ENCODE measurements around the gene DSTN.

Gene DSTN

DNA sequence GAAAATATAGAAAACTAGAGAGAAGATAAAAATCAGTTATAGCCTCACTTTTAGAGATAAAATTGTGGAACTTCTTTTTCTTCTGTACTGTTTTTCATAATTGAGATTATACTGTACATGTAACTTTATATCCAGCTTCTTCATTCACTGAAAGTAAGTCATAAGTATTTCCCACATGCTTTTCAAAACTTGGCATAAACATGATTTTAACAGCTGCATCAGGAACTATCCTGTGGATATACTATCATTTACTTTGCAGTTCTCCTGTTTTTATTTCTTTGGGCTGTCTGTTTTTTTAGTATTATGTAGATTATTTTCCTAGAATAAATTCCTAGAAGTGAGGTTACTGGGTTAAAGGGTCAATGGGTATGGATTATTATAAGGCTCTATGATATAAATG, 14.8 kb downstream of the DSTN start:
- DNase-seq: no peak

DNA sequence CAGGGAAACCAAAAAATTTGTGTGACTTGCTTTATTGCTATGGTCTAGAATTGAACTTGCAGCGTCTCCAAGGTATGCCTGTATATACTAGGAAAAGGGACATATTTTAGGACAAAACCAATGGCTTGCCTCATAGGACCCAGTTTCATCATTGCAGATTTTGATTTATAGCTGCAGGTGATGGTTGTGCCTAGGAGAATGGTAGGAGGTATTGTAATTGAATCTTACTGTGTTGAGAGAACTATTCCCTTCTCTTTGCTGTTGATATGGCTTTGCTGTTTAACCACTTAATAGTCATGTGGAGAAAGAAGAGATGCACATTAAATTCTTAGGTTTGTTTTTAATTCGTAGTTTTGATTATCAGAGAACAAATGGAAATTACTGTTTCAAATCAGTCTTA, 16.4 kb downstream of the DSTN start:
- DNase-seq: no peak

DNA sequence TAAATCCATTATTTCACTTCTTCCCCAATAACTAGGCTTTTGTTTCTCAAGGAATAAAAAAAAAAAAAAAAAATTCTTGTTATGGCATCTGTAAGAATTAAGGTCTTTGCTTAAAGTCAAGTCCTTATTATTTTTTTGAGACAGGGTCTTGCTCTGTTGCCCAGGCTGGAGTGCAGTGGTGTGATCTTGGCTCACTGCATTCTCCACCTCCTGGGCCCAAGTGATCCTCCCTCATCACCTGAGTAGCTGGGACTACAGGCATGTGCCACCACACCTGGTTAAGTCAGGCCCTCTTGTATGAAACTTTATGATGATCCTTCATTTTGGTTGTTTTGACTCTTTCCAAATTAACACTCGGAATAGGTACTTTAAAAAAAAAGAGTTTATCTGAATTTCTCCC, 17.3 kb downstream of the DSTN start:
- no peak for DNase-seq

DNA sequence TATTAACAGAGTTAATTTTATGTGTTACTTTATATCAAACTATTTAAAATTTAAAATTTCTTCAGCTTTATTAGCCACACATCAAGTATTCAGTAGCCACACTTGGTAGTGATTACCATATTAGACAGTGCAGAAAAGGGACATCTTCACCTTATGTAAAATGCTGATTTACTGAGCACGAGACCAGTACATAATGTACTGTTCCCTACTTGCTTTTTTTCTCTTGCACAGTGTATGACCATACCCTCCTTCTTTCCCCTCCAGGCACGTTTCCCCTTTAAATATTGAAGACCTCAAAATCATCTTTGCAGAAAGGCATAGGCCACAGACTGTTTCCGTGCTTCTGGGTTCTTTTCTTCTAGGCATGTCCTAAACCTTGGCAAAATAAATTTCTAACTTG, 17.9 kb downstream of the DSTN start:
- no peak for DNase-seq

DNA sequence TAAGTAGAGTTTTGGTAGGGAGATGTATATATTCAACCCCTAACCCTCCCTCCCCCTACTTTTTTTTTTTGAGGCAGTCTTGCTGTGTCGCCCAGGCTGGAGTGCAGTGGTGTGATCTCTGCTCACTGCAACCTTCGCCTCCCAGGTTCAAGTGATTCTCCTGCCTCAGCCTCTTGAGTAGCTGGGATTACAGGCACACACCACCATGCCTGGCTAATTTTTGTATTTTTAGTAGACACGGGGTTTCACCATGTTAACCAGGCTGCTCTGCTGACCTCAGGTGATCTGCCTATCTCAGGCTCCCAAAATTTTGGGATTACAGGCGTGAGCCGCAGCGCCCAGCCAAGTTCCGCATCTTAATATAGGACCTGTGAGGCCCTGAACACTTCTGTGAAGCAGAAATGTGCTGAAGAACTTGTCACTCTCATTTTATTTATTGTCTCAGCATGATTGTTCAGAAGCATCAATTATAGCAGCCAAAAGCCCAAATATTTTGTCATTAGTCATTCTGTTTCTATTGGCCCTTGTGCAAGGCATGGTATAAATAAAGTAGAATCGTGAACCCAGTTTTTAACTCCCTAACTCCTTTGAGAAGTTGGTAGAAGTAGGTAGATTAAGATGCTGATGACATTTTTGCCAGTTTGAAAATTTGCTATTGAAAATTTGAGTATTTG, 19.4 kb downstream of the DSTN start:
- DNase-seq: no peak

DNA sequence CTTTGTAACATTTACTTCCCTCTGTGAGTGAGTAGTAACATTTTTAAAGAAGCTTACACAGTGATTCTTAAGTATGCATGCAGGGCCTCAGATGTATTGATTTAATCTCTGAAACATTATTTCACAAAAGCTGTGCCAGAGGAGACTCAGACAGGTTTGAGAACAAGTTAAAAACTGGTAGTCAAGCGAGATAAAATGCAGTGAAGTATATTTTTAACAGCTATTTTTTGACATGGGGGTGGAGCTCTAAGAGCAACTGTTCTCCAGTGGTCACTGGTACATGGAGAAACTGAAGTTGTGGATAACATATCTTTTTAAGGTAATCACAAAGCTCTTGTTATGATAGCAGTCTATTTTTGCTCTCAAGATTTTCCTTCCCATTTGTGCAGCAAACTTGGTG, 20.4 kb downstream of the DSTN start:
- DNase-seq: no peak

DNA sequence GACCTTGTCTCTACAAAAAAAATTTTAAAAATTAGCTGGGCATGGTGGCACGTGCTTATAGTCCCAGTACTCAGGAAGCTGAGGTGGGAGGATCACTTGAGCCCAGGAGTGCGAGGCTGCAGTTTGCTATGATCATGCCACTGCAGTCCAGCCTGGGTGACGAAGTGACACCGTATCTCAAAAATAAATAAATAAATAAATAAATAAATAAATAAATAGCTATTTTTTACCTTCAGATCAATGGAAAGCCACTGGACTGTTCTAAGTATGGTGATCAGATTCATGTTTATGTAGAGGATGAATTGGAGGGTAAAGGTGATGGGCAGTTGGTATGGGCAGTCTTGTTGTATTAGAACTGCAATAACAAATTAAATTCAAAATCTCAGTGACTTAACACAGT, 24.0 kb downstream of the DSTN start:
- no peak for DNase-seq

DNA sequence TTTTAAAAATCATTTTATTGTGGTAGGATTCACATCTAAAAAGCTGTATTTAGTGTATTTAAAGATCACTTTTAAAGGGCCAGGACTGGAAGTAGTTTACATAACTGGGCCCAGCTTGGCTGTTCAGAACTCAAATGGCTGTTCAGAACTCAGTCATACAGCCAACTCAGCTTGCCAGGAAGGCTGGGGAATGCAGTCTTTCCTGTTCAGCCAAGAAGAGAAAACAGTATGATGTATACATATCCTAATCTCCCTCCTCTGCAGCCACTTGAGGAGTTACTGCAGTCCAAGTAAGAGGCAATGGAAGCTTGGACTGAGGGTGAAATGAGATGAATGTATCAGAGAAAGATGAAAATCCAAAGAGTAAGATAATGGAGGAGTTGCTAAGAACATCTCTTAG, 24.6 kb downstream of the DSTN start:
- peak; percentile 32 for DNase-seq

DNA sequence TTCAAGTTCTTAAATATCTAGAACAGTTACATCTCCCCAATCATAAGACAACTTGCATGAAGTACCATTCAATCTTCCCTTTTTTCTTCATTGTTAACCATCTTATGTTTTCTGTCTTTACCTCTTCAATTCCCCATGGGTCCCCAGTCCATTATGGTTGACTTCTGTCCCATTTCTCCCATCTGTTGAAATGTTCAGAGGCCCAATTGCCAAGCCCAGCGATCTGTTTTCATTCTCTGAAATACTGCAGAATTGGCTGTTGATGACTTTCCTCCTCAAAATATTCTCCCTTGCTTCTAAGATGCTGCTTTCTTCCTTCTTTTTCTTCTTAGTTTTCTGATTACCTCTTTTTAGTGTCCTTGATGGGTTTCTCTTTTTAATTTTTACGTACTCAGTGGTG, 26.0 kb downstream of the DSTN start:
- DNase-seq: no peak

DNA sequence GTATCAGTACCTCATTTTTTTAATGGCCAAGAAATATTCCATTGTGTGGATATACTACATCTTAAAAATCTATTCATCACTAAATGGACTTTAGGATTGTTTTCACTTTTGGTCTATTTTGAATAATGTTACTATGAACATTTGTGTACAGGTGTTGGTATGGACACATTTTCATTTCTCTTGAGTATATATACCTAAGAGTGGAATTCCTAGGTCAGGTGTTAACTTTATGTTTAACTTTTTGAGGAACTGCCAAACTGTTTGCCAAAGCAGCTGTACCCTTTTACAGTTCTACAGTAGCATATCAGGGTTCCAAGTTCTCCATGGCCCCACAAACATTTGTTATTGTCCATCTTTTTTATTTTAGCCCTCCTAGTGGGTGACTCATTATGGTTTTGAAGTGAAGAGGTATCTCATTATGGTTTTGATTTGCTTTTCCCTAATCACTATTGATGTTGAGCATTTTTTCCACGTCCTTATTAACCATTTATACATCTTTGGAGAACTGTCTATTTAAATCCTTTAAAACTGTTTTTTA, 28.2 kb downstream of the DSTN start:
- DNase-seq: no peak

DNA sequence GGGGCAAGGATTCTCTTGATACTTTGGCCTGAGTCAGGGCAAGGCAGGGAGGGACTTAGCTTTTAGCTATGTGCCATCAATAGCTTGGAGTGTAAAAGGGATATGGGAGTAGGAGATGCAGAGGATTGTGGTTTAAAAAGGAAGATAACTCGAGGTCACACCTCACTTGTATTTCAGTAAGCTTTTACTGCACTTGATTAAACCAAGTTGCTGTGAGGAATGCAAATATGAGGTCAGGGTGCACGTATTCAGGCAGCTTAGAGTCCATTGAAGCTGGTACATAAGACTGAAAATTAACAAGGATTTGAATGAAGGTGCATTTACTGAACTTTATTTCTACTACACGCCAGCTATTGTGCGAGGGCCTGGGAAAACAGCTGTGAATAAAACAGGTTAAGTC, 32.1 kb downstream of the DSTN start:
- DNase-seq: no peak

DNA sequence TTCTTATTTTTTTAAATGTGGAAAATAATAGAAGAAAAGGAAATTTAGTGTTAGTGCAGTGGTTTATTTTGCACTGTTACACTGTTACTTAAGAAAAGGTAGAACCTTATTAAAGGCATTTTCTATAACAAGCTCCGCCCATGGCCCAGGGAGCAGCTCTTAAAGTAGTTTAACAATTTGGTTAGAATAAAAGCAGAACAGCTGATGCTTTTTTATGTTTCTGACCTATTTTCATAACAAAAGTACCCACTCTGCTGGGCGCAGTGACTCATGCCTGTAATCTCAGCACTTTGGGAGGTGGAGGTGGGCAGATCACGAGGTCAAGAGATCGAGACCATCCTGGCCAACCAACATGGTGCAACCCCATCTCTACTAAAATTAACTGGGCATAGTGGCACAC, 32.6 kb downstream of the DSTN start:
- no peak for DNase-seq

DNA sequence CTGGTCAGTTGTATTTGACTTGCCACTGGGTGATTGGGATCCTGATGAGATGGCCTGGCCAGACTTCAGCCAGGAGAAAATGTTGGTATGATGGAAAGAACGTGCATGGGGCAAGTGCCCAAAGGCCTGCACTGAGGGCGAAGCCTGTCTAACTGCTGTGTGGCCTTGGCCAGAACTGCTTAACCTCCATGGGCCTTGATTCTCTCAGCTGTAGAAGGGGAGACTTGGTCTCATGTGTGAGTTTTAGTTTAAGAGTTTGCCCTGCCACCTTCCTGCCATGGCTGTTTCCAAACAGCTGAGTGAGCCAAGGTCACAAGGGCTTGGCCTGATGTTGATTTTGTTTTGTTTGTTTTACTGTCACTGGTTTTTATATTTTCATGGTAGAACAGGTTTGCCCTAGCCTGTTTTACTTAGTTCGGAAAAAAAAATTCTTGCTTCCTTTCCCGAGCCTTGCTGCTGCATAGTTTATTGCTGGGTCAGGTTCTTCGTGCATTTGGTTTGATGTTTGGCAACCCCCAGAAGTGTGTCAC, 35.3 kb downstream of the DSTN start:
- no peak for DNase-seq

DNA sequence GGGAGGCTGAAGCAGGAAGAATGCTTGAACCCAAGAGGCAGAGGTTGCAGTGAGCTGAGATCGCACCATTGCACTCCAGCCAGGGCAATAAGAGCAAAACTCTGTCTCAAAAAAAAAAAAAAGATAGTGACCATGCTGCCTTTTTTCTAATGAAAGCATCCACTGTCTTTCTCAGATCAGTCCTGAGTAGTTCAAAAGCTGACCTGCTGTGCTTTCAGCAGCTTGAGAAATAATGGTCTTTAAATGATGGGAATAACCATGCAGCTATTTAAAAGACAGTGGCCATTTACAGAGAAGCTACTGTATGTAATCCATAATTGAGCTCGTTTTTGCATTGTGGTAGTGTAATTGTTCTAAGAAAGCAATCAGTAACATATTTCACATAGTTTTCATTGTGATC, 36.1 kb downstream of the DSTN start:
- DNase-seq: no peak

DNA sequence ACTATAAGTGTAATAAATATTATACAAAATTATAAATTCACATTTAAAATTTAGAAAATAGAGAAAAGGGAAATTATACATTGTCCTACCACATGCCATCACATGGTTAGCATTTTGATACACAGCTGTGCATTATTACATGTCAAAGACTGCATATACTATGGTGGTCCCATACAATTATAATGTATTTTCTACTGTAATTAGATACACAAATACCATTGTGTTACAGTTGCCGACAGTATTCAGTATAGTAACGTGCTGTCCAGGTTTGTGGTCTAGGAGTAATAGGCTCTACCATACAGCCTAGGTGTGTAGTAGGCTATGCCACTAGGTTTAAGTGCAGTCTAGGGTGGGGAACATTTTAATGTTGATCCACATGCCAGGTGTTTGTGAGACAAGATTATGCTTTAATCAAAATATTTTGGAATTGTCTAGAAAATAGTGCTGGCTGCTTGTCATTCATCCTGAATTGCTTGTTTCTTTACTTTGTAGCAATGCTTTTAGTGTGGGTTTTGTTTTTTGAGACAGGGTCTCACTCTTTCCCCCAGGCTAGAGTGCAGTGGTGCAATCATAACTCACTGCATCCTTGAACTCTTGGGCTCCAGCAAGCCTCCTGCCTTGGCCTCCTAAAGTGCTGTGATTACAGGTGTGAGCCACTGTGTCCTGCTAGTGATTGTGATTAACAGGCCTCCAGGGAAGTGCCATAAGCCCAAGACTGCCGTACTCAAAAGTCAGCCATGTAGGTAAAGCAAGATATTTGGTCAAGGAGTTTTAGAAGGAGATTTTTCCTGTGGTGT, 39.0 kb downstream of the DSTN start:
- DNase-seq: no peak

DNA sequence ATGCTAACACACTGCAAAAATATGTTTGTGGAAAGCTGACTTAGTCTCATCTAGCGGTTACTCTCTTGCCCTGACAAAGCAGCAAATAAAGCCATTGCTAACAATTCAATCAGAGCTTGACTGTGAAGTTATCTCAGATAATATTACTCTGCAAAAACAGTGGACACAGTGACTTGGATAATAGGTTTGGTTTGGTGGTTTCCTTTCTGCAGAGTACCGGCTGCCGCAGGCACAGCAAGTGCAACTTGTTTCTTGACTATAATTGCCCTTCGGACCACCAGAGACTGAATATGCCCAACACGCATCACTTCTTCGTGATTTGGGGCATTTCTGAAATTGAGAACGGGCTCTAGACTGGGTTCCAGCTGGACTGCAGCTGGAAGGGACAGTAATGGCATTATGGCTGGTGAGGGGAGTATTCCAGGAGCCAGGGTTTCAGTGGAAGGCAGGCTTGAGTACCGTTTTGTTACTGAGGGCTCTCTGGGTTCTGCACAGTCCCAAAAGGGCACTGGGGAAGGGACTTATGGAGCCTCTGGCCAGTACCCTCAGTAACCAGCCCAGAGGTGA, 40.0 kb downstream of the DSTN start:
- no peak for DNase-seq

DNA sequence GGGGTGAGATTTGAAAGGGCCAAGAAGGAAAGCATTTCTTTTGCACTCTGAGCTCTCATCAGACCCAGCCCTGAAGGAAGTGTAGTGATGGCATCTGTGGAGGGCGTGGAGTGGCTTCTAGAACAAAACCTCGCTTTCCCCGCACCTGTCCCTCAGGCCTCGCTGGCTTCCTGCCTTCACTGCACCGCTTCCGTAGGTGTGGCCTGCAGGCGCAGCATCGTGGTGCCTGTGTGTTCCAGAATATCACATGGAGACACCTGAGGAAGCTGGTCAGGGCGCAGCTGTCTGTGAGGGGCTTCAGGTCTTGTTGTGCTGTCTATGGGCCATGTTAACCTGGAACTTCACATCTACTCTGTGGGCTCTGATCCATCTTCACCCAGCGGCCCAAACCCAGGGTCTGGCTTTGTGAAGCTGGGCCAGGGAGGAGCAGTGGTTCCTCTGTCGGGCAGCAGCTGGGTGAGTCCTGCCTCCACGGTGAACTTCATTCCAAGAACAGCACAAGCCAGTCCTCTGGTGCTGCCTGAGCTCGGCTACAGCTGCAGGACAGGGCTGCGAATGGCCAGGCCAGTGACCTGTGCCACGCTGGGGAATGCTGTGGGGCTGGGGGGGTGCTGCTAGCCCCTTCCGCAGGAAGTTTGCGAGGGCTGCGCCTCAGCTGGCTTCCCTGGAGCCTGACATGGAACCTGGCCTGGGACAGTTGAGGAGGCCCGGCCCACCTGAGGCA, 40.9 kb downstream of the DSTN start:
- no peak for DNase-seq

DNA sequence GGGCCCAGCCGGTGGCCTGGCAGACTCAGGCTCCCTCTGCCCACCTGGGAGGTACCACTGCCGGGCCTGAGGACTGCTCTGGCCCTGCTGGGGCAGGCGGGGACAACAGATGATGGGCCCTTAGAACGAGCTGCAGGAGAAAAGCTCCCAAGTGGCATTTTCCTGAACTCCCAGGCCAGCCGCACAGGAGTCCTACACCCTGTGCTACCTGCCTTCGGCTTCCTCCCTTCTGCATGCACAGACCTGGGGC, 41.3 kb downstream of the DSTN start:
- peak; percentile 12 for DNase-seq

DNA sequence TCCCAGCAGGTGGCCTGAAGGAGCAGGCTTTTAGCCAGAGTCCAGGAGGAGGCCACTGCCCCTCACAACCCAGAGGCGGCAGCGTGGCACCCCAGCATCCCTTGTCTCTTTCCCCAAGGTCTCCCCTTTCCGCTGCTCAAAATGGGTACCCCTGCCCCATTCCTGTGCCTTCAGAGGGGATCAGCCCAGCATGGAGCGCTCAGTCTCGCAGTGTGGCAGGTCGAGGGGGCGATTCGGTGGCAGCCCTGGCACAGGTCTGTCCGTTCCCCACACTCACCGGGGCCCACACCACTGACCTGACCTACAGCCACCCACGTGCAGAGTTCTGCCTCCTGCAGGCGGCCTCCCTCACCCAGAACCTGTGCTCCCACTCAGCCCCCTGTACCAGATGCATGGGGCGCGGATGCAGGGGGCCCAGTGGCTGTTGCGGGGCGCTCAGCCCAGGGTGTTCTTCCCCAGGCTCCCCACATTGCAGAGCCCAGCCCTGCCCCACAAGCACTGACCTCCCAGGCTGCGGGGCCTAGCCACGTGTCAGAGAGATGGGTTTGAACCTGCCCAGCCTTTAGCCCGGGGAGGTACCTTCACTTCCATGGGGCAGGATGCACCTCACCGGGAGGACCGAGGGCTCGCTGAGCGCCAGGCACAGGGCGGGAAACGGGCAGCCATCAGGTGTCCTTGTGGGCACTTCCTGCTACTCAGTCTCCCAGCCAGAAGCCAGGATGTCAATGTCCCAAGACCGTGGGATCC, 41.8 kb downstream of the DSTN start:
- no peak for DNase-seq

DNA sequence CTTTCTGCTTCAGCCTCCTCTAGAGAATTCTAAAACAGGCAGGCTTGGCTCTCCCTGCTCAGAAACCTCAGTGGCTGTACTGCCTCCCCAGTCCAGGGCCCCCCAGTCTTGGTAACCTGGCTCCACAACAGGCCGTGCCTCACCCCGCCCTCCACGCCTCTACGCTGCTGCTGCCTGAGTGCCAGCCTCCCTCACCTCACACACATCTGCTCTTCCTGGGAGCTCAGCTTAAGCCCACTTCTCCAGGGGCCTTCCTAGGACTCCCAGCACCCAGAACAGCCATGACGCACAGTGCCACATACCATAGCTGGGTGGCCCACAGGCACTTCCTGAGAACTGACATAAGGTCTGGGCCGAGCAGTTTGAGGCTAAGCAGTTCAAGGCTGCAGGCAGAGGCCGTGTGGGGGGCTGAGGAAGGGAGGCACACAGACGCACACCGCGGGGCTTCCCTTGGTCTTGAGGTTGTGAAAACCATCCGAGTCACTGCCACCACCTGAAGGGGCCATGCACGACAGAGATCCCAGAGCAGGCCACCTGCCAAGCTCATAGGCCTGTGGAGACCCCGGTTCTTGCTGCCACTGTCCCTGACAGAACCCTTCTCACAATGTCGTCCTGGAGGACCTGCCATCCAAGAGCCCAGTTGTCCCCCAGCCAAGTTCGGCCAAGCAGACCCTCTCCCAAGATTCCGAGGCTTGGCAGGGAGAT, 42.6 kb downstream of the DSTN start:
- no peak for DNase-seq

DNA sequence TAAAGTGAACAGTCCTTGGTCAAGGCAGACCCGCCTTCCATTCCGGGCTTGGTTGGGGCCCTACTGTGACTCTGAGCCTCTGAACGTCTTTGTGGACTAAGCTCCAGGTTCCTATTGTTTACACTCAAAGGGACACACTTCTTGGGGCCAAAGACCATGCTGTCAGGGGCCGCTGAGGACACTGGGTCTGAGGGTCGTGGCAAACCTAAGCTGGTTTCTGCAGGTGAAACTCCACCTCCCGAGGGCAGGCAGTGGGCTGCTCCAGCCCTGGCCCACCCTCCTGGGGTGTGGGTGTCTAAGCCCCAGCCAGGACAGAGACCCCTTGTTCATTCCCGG, 43.1 kb downstream of the DSTN start:
- no peak for DNase-seq
